GM19238 (cell line): Measurements from ENCODE around the gene KCNIP4.
"Not testable (repeated sequence)": the region's sequence is repeated elsewhere in the genome, so short reads cannot be mapped to it uniquely, and the experiment has no call there.

ENCODE experiments used
- DNase-seq: peaks from one replicate; pipeline ENCODE4 v3.0.0; 2011; ENCODE audit warnings: low spot score; ENCODE audit not compliant: insufficient read length

Gene KCNIP4

GRCh38 chr4:21377046-21377445, 571.5 kb downstream of the KCNIP4 start:
- no peak for DNase-seq

GRCh38 chr4:21376176-21376575, 572.4 kb downstream of the KCNIP4 start:
- no peak for DNase-seq

- DNase-seq: no peak
Observed at GRCh38 chr4:21374641-21375368, 573.8 kb downstream of the KCNIP4 start.

- DNase-seq: no peak
Observed at GRCh38 chr4:21367567-21367966, 581.0 kb downstream of the KCNIP4 start.

GRCh38 chr4:21366840-21367239, 581.7 kb downstream of the KCNIP4 start:
- DNase-seq: no peak

- DNase-seq: no peak
Observed at GRCh38 chr4:21366312-21366711, 582.3 kb downstream of the KCNIP4 start.

GRCh38 chr4:21363701-21364100, 584.9 kb downstream of the KCNIP4 start:
- no peak for DNase-seq

GRCh38 chr4:21352354-21352753, 596.2 kb downstream of the KCNIP4 start:
- not testable (repeated sequence) for DNase-seq

- no peak for DNase-seq
Observed at GRCh38 chr4:21347142-21347541, 601.4 kb downstream of the KCNIP4 start.

GRCh38 chr4:21327976-21328700, 620.4 kb downstream of the KCNIP4 start:
- DNase-seq: no peak

GRCh38 chr4:21320034-21320433, 628.5 kb downstream of the KCNIP4 start:
- DNase-seq: no peak

GRCh38 chr4:21307709-21308108, 640.9 kb downstream of the KCNIP4 start:
- DNase-seq: no peak

- DNase-seq: no peak
Observed at GRCh38 chr4:21304540-21304887, 644.1 kb downstream of the KCNIP4 start.

GRCh38 chr4:21290562-21290961, 658.0 kb downstream of the KCNIP4 start:
- no peak for DNase-seq

- DNase-seq: no peak
Observed at GRCh38 chr4:21276046-21276445, 672.5 kb downstream of the KCNIP4 start.

- no peak for DNase-seq
Observed at GRCh38 chr4:21271439-21272052, 677.0 kb downstream of the KCNIP4 start.

GRCh38 chr4:21248331-21248730, 700.2 kb downstream of the KCNIP4 start:
- DNase-seq: no peak

GRCh38 chr4:21242163-21242562, 706.4 kb downstream of the KCNIP4 start:
- no peak for DNase-seq

GRCh38 chr4:21226637-21227538, 721.7 kb downstream of the KCNIP4 start:
- DNase-seq: no peak

- no peak for DNase-seq
Observed at GRCh38 chr4:21211846-21212245, 736.7 kb downstream of the KCNIP4 start.

- no peak for DNase-seq
Observed at GRCh38 chr4:21209860-21210259, 738.7 kb downstream of the KCNIP4 start.
